Lower leg skin (tissue), 3 donors: Measurements from ENCODE around the gene SSH3.

Experiments used
- POLR2A ChIP-seq, 2 donors: fragments of 450-650 bp; IDR thresholded peaks; one replicate each; pipeline ENCODE4 v1.6.1; 2016 to 2017; ENCODE audit warnings: antibody characterized with exemption in 2 of 2, mild to moderate bottlenecking in 1 of 2, moderate library complexity in 1 of 2
- TF ChIP-seq, protein P1 (sequence below), 3 donors: fragments of 450-650 bp; IDR thresholded peaks; one replicate each; pipeline ENCODE4 v1.5.1; 2016; ENCODE audit warnings: antibody characterized with exemption in 3 of 3, mild to moderate bottlenecking in 3 of 3, moderate library complexity in 2 of 3

- TF ChIP-seq, protein P1, sequence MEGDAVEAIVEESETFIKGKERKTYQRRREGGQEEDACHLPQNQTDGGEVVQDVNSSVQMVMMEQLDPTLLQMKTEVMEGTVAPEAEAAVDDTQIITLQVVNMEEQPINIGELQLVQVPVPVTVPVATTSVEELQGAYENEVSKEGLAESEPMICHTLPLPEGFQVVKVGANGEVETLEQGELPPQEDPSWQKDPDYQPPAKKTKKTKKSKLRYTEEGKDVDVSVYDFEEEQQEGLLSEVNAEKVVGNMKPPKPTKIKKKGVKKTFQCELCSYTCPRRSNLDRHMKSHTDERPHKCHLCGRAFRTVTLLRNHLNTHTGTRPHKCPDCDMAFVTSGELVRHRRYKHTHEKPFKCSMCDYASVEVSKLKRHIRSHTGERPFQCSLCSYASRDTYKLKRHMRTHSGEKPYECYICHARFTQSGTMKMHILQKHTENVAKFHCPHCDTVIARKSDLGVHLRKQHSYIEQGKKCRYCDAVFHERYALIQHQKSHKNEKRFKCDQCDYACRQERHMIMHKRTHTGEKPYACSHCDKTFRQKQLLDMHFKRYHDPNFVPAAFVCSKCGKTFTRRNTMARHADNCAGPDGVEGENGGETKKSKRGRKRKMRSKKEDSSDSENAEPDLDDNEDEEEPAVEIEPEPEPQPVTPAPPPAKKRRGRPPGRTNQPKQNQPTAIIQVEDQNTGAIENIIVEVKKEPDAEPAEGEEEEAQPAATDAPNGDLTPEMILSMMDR (IDR thresholded peaks at IDR 0.05): no peak
- TF ChIP-seq POLR2A (IDR thresholded peaks at IDR 0.05): no peak
Measured at GRCh38 chr11:67282155-67282875, 21.0 kb upstream of the SSH3 start.
